Stimulated activated CD4-positive, alpha-beta T cell treated with anti-CD3 and anti-CD28 coated beads, TNF-alpha, amount 100 ng/mL, for 24 hours (primary cell): Measurements from ENCODE around the gene HIVEP1.
"Not testable (repeated sequence)": the region's sequence is repeated elsewhere in the genome, so short reads cannot be mapped to it uniquely, and the experiment has no call there.

Source experiments
- DNase-seq, 3 experiments: peaks; one replicate each; pipeline ENCODE4 v3.0.0-alpha.2; 2020; ENCODE audit warnings: low read depth in 3 of 3

HIVEP1 gene

DNA sequence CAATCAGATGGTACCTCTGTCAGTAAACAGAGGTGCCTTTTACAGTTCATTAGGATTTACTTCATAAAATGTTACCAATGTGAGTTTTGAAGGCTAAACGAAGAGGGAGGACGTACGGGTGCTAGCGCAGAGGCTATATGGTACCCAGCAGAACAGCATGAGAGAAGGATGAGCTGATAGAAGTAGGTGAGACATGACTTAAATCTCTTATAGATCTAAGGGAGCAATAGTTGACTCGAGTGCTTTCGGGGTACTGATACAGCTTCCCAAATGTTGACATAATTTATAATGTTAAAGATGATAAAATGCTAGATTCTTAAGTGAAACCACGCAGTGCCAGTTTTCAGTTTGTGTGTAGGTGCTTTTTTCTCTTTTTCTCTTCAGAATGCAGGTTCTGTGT is 72.6 kb downstream of the HIVEP1 start:
- no peak for DNase-seq

DNA sequence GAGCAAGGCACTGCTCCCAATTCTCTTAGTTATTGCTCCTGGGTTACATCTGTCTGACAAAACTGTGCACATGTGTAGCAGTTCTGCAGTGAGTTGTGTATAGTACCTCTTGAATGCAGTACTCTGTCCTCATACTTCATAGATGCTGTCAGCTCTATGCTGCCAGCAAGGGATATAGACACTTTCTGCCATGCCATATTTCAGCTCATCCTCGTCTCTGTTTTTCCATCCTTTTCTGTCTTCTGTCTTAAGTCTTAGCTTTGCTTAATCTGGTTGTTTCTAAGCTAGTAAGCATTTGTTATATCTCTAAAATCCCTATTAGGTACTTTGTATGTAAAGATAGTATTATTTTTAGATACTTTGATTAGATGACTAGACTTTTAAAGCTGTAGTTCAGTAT is 76.4 kb downstream of the HIVEP1 start:
- no peak for DNase-seq

DNA sequence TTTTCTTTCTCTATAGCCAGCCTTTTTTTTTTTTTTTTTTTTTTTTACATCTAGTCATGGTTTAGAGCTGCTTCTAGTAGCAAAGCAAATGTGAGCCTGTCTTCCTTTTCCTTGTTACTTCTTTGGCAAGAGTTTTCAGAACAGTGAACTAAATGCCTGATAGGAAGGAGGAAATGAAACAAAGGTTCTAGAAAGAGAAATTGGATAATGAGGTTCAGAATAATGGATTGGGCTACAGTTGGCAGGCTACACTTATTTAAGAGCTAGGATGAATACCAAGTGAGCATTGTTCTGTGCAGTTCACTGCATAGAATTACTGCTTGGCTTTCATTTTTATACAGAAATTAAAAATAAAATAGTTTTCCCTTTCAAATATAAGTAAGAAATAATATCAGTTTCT is 78.6 kb downstream of the HIVEP1 start:
- no peak for DNase-seq

DNA sequence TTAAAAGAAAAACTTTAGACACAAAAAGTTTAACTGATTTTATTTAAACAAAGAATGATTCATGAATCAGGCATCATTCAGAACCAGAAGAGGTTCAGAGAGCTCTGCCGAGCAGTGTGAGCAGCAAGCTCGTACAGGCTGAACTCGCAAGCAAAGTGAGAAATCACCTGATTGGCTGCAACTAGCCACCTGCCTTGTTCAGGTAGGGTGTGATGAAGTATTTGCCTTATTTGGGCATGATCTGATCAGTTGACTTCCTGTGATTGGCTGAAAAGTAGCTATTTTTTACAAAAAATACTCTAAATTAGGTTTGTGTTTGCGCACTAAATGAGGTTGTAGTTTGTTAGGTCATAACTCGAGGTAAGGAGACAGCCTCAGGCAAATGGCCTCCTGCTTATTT is 80.7 kb downstream of the HIVEP1 start:
- no peak for DNase-seq

- no peak for DNase-seq
Observed at GRCh38 chr6:12094689-12095088, 82.6 kb downstream of the HIVEP1 start.

DNA sequence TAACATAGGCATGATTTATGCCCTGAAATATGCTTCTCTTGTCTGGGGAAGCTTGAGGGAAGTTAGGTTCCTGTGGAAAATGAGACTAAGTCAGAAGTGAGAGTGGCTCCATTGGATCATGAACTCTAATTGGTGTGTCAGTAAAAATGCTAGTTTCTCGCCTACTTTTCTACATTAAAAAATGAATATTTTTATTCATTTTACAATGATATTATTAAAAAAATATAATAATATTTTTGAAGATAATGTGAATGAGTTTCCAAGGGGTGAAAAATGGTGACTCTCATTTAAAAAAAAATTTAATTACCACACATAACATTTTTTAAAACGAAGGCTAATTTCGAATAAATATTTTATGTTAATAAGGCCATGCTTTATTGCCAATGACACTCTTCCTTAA is 84.2 kb downstream of the HIVEP1 start:
- DNase-seq = no peak

DNA sequence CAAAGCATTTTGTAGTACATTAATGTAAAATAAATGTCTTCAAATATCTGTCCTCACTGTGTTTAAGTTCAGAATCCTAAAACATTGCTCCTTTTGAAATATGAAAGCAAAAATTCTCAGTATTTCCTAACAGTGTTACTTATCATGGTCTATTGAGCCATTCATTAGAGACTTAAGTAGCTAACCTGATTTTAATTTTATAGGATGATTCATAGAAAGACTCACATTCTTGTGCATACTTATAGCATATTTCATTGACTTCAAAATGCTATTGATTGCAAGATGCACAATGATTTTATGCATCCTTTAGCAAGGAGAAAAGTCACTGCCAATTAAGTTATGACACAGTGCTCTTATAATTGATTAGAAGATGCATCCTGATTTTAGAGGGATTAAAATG is 85.7 kb downstream of the HIVEP1 start:
- DNase-seq = no peak

DNA sequence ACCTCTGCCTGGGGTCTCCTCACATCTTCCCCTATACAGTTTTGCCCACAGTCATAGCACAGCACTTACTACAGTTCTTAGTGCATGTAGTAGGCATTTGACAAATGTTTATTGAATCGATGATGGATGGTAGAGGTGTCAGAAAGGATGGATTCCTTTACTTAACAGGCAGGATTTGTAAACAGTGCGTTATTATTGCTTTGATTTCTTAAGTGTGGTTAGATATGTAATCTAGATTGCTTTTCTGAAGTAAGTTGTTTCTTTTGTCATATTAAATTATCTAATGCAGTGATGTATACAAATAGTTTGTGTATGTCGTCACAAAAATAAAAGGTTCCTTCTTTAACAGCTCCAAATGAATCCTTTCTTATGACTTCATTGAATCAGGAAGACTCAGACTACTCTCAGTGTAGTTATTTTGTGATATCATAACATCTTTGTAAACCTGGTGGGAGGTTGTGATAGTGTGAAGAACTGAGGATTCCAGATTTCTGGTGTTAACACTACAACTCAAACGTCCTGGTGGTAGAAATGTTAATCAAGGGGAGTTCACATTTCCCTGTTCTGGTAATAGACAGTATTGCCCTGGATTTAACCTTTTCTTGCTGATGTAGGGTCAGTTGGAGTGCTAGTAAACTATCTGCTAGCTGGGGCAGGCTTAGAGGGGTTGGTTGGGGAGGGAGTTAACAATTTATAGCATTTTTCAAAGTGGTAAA is 87.7 kb downstream of the HIVEP1 start:
- no peak for DNase-seq

- no peak for DNase-seq
Observed at GRCh38 chr6:12101048-12101447, 88.9 kb downstream of the HIVEP1 start.

- DNase-seq = no peak
Observed at GRCh38 chr6:12101653-12102312, 89.7 kb downstream of the HIVEP1 start.

GRCh38 chr6:12102350-12102749 is 90.2 kb downstream of the HIVEP1 start:
- DNase-seq = no peak

GRCh38 chr6:12103158-12103557 is 91.0 kb downstream of the HIVEP1 start:
- DNase-seq = no peak

- DNase-seq = no peak
Observed at GRCh38 chr6:12105271-12105670, 93.2 kb downstream of the HIVEP1 start.

DNA sequence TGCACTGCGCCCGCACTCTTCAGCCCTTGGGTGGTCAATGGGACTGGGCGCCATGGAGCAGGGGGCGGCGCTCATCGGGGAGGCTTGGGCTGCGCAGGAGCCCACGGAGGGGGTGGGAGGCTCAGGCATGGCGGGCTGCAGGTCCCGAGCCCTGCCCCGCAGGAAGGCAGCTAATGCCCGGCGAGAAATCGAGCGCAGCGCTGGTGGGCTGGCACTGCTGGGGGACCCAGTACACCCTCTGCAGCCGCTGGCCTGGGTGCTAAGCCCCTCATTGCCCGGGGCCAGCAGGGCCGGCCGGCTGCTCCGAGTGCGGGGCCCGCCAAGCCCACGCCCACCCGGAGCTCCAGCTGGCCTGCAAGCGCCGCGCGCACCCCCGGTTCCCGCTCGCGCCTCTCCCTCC is 96.3 kb downstream of the HIVEP1 start:
- not testable (repeated sequence) for DNase-seq

- no peak for DNase-seq
Observed at GRCh38 chr6:12110523-12111362, 98.6 kb downstream of the HIVEP1 start.

- no peak for DNase-seq
Observed at GRCh38 chr6:12111363-12111670, 99.2 kb downstream of the HIVEP1 start.

GRCh38 chr6:12112540-12113189 is 100.6 kb downstream of the HIVEP1 start:
- DNase-seq = no peak

- DNase-seq = peak in 1 of 3 experiments; percentile 16
Observed at GRCh38 chr6:12113190-12113577, 101.1 kb downstream of the HIVEP1 start.

DNA sequence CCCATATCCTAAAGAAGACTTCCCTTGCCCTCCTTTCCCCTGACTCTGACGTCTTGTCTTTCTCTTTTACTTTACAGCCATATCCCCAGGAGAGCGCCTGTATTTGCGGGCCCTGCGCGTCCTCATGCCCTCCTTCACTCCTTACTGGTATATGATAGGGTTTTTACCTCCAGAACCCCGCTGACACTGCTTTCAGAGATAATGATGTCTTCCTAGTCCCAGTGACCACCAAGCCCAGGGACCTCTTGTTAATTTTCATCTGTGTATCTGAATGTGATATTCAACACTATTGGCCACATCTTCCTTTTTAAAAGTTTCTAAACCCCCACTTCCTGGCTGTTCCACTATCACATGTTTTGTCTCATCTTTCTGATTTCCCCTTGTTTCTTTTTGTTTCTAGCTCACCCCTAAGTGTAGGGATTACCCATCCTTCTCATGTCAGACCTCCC is 102.0 kb downstream of the HIVEP1 start:
- DNase-seq = no peak

DNA sequence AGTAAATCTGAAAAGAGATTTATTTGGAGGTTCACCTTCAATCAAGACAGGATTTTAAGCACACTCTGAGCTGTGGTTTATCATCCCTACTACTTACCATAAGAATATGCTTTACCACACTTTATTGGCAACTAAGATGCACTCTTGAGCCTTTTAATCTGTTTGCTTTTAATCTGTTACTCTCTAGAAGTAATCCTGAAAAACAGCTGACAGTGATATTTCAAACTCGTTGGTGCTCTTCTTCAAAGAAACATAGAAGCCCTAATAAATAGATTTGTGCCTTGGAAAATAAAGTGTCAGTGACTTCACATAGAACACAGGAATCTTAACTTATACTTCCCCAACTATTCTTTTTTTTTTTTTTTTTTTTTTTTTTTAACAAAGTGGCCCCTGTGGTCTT is 102.9 kb downstream of the HIVEP1 start:
- no peak for DNase-seq

DNA sequence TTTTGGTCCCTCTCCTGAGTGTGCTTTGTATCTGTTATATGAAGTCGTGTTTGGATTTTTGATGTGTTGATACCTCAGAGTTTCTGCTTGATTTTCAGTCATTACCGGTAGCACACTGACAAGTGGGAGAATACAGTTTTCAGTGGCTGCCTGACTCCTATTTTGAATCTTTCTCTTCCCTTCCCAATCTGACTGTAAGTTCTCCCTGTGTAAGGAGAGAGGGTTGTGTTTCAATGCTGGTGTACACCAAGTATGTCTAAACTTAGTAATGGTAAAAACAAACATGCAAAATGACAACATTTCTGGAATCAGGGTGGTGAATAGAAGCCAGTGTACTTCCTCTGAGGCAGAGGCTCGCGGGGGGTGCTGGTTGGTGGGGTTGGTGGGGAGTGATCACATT is 103.4 kb downstream of the HIVEP1 start:
- no peak for DNase-seq

DNA sequence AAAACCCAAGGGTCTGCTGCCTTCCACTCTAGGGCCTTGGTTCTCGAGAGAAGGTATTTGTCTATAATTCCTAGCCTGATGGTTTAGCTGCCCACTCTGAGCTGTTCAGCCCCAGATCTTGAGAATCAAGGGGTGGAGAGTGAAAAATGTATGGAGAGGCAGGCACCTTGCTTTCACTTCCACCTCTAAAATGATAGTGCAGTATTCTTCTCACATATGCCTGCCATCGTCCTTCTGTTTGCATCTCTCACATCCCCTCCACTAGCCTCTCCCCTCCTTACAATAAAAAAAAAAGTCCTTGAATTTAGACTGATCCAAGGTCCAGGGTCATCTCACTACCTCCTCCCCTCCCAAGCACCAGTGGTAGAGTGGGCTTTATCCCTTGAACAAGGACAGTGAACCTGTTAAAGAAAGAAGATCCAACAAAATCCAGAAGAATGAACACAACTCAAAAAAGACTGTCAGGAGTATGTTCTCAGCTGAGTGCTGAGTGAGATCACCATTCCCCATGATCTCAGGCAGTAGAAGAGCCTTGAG is 104.2 kb downstream of the HIVEP1 start:
- DNase-seq = no peak
